ENCODE measurements around the gene CCNK. TPM values are rescaled to one million over a fixed set of nuclear protein-coding genes. Genes with fewer than 3 reads are reported as not detected.

The CCNK gene
- total RNA-seq, 2 donors from 2014 or later = 22.6 to 42.2 TPM

DNA sequence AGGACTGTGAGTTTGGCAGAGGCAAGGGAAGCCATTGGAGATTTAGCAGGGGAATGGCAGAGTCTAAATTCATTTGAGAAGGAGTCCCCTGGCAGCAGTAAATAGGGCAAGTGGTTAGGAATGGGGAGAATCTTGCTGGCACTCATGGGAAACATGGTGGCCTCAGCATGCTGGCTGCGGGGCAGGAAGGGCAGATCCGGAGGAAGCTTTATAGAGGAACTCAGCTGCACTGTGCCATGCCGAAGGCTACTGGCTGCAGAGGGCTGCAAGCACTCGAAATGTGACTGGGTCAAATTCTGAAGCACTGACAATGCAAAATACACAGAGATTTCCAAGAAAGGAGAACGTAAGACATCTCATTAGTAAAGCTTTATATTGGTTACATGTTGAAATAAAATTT lies 23.9 kb downstream of the CCNK start:
- no peaks in the 10 kb centered on the region for H3K4me1 ChIP-seq (ENCODE audit: control insufficient read depth in 1 of 2, low read depth in 2 of 2)
- ATAC-seq (ENCODE audit: insufficient number of reproducible peaks, low FRiP score, low read depth) = no peak
- no peak overlapping the region for H3K4me3 ChIP-seq
- H3K36me3 ChIP-seq = peaks cover 81% of the 10 kb centered on the region
- H3K27ac ChIP-seq = no peak overlapping the region
- TF ChIP-seq, protein P1, sequence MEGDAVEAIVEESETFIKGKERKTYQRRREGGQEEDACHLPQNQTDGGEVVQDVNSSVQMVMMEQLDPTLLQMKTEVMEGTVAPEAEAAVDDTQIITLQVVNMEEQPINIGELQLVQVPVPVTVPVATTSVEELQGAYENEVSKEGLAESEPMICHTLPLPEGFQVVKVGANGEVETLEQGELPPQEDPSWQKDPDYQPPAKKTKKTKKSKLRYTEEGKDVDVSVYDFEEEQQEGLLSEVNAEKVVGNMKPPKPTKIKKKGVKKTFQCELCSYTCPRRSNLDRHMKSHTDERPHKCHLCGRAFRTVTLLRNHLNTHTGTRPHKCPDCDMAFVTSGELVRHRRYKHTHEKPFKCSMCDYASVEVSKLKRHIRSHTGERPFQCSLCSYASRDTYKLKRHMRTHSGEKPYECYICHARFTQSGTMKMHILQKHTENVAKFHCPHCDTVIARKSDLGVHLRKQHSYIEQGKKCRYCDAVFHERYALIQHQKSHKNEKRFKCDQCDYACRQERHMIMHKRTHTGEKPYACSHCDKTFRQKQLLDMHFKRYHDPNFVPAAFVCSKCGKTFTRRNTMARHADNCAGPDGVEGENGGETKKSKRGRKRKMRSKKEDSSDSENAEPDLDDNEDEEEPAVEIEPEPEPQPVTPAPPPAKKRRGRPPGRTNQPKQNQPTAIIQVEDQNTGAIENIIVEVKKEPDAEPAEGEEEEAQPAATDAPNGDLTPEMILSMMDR (IDR thresholded peaks at IDR 0.05) = no peak
- H3K27me3 ChIP-seq (replicated peaks; ENCODE audit: insufficient read depth) = no peaks in the 10 kb centered on the region
- no peaks in the 10 kb centered on the region for H3K9me3 ChIP-seq
- DNase-seq (ENCODE audit: low spot score) = no peak

DNA sequence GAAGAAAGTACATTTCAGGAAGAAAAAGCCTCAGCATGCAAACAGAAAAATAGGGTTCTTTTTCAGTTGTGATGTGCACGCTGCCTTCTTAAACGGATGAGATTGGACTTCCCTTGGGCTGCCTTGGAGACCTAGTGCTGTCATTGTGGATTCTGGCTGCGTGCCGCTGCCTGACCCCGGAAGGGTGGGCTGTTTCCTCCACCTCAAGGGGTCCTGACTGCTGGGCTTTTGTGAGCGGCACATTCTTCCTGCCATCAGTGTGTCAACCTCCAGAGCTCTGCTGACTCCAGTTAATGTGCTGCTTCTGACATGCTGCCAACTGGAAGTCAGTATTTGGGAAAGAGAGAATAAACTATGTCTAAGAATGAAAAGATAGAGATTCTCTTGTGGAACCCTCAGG lies 25.1 kb downstream of the CCNK start:
- no peaks in the 10 kb centered on the region for H3K9me3 ChIP-seq

DNA sequence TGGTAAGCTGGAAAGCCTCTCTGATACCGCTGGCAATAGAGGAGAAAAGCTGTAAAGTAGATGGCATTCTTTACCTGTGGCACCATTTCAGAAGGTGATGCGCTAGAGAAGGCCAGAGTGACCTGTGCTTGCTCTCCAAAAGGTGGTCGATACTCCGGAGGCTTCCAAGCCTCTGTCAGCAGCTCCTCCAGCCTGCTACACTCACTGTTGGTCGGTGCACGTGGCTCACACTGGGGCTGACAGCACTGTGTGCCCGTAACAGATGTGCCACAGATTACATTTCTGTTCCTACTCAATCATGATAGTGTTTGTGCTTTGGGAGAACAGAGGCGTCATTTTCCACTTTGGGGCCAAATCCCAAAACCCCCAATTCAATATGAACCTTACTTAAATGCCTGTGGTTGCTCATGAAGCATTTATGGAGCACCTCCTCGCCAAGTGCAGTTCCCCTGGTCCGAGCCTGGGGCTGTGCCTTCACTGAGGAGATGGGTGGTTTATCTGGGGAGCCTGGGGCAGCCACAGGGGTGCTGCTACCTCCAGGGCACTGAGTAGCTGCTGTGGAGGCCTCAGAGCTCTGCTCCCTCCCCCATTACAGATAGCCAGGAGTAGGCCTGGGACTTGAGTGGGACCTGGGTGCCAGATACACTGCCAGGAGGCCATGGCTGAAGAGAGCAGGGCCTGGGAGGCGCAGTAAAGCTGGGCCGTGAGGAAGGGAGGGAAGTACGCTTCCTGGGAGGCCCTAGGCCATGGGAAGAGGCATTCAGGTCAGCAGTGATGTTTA lies 26.8 kb downstream of the CCNK start:
- peaks cover 63% of the 10 kb centered on the region for H3K36me3 ChIP-seq
- no peak for ATAC-seq (ENCODE audit: insufficient number of reproducible peaks, low FRiP score, low read depth)
- TF ChIP-seq, protein P1 (IDR thresholded peaks at IDR 0.05) = no peak
- no peaks in the 10 kb centered on the region for H3K9me3 ChIP-seq
- no peak for DNase-seq (ENCODE audit: low spot score)
- H3K4me3 ChIP-seq = no peak overlapping the region
- no peaks in the 10 kb centered on the region for H3K27me3 ChIP-seq (replicated peaks; ENCODE audit: insufficient read depth)
- no peak overlapping the region for H3K27ac ChIP-seq
- no peaks in the 10 kb centered on the region for H3K4me1 ChIP-seq (ENCODE audit: control insufficient read depth in 1 of 2, low read depth in 2 of 2)

More for the DNA sequence above, 25.1 kb downstream of the CCNK start:
- DNase-seq (ENCODE audit: low spot score) (no peak), ATAC-seq (ENCODE audit: insufficient number of reproducible peaks, low FRiP score, low read depth) (no peak)
- Histone ChIP-seq H3K4me1 (ENCODE audit: control insufficient read depth in 1 of 2, low read depth in 2 of 2) (no peaks in the 10 kb centered on the region), H3K27ac (no peak overlapping the region), H3K36me3 (peaks cover 77% of the 10 kb centered on the region), H3K27me3 (replicated peaks; ENCODE audit: insufficient read depth) (no peaks in the 10 kb centered on the region), H3K4me3 (no peak overlapping the region)
- TF ChIP-seq, protein P1 (IDR thresholded peaks at IDR 0.05) = no peak

DNA sequence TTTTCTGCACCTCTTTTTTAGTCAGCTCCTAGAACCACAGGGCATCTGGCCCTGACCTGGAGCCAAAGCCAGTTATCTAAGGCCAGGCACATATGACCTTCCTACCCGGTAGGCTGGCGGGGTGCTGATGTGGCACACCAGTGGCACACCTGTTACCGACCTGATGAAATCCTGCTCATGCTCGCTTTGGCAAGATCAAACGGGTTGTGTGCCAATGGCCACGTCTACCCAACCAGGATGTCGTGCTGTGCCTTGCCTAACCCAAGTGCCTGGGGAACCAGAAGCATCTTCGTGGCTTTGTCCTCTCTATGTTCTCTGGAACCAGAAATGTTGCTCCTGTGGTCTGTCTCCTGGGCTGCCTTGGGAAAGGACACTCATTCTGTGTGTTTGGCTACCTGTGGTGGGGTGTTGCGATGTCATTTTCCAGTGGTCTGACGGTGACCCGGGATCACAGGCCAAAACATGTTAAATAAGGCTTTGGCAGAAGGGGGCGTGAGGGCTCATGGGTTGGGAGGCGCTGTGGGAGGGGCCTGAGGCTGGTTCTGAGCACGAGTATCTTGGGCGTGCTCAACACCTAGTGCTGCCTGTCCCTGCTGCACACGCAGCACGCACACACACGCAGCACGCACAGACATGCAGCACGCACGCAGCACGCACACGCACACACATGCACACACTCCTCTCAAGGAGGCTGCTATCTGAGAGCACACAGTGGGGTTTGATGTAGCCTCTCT lies 27.9 kb downstream of the CCNK start:
- ATAC-seq (ENCODE audit: insufficient number of reproducible peaks, low FRiP score, low read depth) (no peak), DNase-seq (ENCODE audit: low spot score) (no peak)
- TF ChIP-seq, protein P1 (IDR thresholded peaks at IDR 0.05) = no peak
- Histone ChIP-seq H3K27me3 (replicated peaks; ENCODE audit: insufficient read depth) (no peaks in the 10 kb centered on the region), H3K36me3 (peaks cover 53% of the 10 kb centered on the region), H3K4me1 (ENCODE audit: control insufficient read depth in 1 of 2, low read depth in 2 of 2) (no peaks in the 10 kb centered on the region), H3K4me3 (no peak overlapping the region), H3K27ac (no peak overlapping the region), H3K9me3 (no peaks in the 10 kb centered on the region)

DNA sequence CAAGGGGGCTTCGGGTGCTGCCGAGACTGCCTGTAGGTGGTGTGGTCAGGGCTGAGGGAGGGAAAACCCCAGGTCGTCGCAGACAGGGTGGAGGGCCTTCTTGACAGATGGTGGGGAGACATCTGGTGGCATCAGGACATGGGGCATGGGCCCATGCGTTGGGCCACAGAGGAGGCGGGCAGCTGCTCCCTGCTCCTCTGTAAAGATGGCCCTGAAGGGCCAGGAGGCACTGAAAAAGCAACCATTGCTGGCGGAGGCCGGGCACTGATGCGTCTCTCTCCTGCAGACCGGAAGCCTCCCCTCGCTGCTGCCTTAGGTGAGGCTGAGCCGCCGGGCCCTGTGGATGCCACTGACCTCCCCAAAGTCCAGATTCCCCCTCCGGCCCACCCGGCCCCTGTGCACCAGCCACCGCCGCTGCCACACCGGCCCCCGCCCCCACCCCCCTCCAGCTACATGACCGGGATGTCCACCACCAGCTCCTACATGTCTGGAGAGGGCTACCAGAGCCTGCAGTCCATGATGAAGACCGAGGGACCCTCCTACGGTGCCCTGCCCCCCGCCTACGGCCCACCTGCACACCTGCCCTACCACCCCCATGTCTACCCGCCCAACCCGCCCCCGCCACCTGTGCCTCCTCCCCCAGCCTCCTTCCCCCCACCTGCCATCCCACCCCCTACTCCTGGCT lies 28.8 kb downstream of the CCNK start:
- DNase-seq (ENCODE audit: low spot score) (no peak), ATAC-seq (ENCODE audit: insufficient number of reproducible peaks, low FRiP score, low read depth) (no peak)
- TF ChIP-seq, protein P1 (IDR thresholded peaks at IDR 0.05) = no peak
- Histone ChIP-seq H3K4me3 (no peak overlapping the region), H3K27me3 (replicated peaks; ENCODE audit: insufficient read depth) (no peaks in the 10 kb centered on the region), H3K27ac (no peak overlapping the region), H3K36me3 (peaks cover 49% of the 10 kb centered on the region), H3K4me1 (ENCODE audit: control insufficient read depth in 1 of 2, low read depth in 2 of 2) (no peaks in the 10 kb centered on the region), H3K9me3 (no peaks in the 10 kb centered on the region)
